Natural killer cell (primary cell): ENCODE measurements around the gene PGPEP1. TPM values are rescaled to one million over a fixed set of nuclear protein-coding genes. Genes with fewer than 3 reads are reported as not detected.

ENCODE experiments used
- ATAC-seq, 3 donors: fragments of 150-1000 bp in 2 of 3; fragments of 200-7000 bp in 1 of 3; cut with Tn5 transposase; 1 replicate in 1 of 3; 2 replicates in 2 of 3; pipeline ENCODE4 v1.10.0; 2021; ENCODE audit warnings: mild to moderate bottlenecking in 2 of 3, moderate library complexity in 2 of 3
- DNase-seq, 2 donors: peaks; one replicate each; pipeline versions ENCODE4 v3.0.0 to v3.0.0-alpha.2; 2013 to 2021; ENCODE audit warnings: mixed read lengths in 1 of 2
- H3K27ac ChIP-seq: one replicate; pipeline ENCODE4 v1.5.1; 2013; ENCODE audit warnings: mild to moderate bottlenecking, low read length
- H3K27me3 ChIP-seq: one replicate; pipeline ENCODE4 v1.6.1; 2013; ENCODE audit warnings: low read length; ENCODE audit not compliant: control insufficient read depth, insufficient read depth
- H3K36me3 ChIP-seq: one replicate; pipeline ENCODE4 v1.6.1; 2013; ENCODE audit warnings: low read length; ENCODE audit not compliant: control insufficient read depth, insufficient read depth
- H3K4me1 ChIP-seq: one replicate; pipeline ENCODE4 v1.6.1; 2013; ENCODE audit warnings: low read length; ENCODE audit not compliant: control insufficient read depth, insufficient read depth
- H3K4me3 ChIP-seq: one replicate; pipeline ENCODE4 v1.5.1; 2013; ENCODE audit warnings: low read length
- H3K9me3 ChIP-seq: one replicate; pipeline ENCODE4 v1.6.1; 2013; ENCODE audit warnings: low read length; ENCODE audit not compliant: control insufficient read depth, insufficient read depth
- H3K27ac Mint-ChIP-seq, 2 donors: one replicate each; pipeline ENCODE4 v1.8.0; 2022; ENCODE audit warnings: mild to moderate bottlenecking in 2 of 2, mixed read lengths in 2 of 2, moderate library complexity in 1 of 2
- H3K27me3 Mint-ChIP-seq, 2 donors: one replicate each; pipeline ENCODE4 v1.8.0; 2022; ENCODE audit warnings: low read depth in 2 of 2, mixed read lengths in 2 of 2
- H3K36me3 Mint-ChIP-seq: one replicate; pipeline ENCODE4 v1.8.0; 2022; ENCODE audit warnings: mixed read lengths
- H3K4me1 Mint-ChIP-seq, 2 donors: one replicate each; pipeline ENCODE4 v1.8.0; 2022; ENCODE audit warnings: mixed read lengths in 2 of 2
- H3K4me3 Mint-ChIP-seq: one replicate; pipeline ENCODE4 v1.8.0; 2022; ENCODE audit warnings: mild to moderate bottlenecking, moderate library complexity, mixed read lengths
- H3K9me3 Mint-ChIP-seq, 2 donors: one replicate each; pipeline ENCODE4 v1.8.0; 2022; ENCODE audit warnings: mixed read lengths in 2 of 2
- CTCF ChIP-seq: fragments of 200-600 bp; IDR thresholded peaks from one replicate; pipeline ENCODE4 v1.8.0; 2022; ENCODE audit warnings: antibody characterized with exemption
- WGBS: methylation state at CpG from one replicate; pipeline ENCODE4 v1.1.7; 2013; ENCODE audit warnings: missing lambda C conversion rate; ENCODE audit not compliant: insufficient coverage; 5-methylcytosine and 5-hydroxymethylcytosine counted together
- intact Hi-C: fragments of 100-400 bp; cut with micrococcal nuclease; formaldehyde crosslinking; loops from one replicate; pipeline ENCODE4 v1.14.2; 2022
- total RNA-seq, 4 donors: library from RNA; stranded (reverse); fragments of 120-200 nt in 1 of 4; gene quantifications; one replicate each; pipeline versions ENCODE4 v1.2.3 to v1.2.4, GENCODE V29; 2013 to 2022

Gene PGPEP1
- total RNA-seq, 3 donors from 2014 or later (not counting 1 experiment from before 2014, with no cell fraction given), result 69.1 to 73.3 (median 71.0) TPM

GRCh38 chr19:18418029-18418482 lies 77.7 kb downstream of the PGPEP1 start:
- peak overlapping the region; percentile 89 for H3K27ac ChIP-seq
- DNase-seq (peak in 1 of 2 donors; percentile 57), ATAC-seq (no peak)
- Mint-ChIP-seq H3K9me3 (no peaks in the 10 kb centered on the region), H3K36me3 (no peaks in the 10 kb centered on the region), H3K4me1 (peaks cover 66 to 82% of the 10 kb centered on the region in 2 donors), H3K27ac (peak overlapping the region; percentile 91 to 97), H3K4me3 (peak overlapping the region; percentile 86), H3K27me3 (no peaks in the 10 kb centered on the region)
- H3K4me1 ChIP-seq, result peaks cover 83% of the 10 kb centered on the region
- H3K4me3 ChIP-seq, result peak overlapping the region; percentile 30
- intact Hi-C loops, result loop anchor here (5.0 kb wide), 3 partner anchors 41 to 226 kb away; partner anchors contain the start of gene MPV17L2
- TF ChIP-seq CTCF, result no peak
- 6% methylated on average over 28 of the region's 30 CpGs for WGBS
- H3K27me3 ChIP-seq, result no peaks in the 10 kb centered on the region
- H3K36me3 ChIP-seq, result no peaks in the 10 kb centered on the region
- H3K9me3 ChIP-seq, result no peaks in the 10 kb centered on the region

GRCh38 chr19:18418483-18419194 lies 78.2 kb downstream of the PGPEP1 start:
- Histone ChIP-seq H3K9me3 (no peaks in the 10 kb centered on the region), H3K36me3 (no peaks in the 10 kb centered on the region), H3K4me1 (peaks cover 89% of the 10 kb centered on the region), H3K4me3 (peak overlapping the region; percentile 30), H3K27ac (peak overlapping the region; percentile 89), H3K27me3 (no peaks in the 10 kb centered on the region)
- Mint-ChIP-seq H3K27me3 (no peaks in the 10 kb centered on the region), H3K9me3 (no peaks in the 10 kb centered on the region), H3K36me3 (no peaks in the 10 kb centered on the region), H3K27ac (peak overlapping the region; percentile 91 to 97), H3K4me3 (peak overlapping the region; percentile 86), H3K4me1 (peaks cover 71 to 87% of the 10 kb centered on the region in 2 donors)
- intact Hi-C loops, result loop anchor here (5.0 kb wide), 3 partner anchors 41 to 226 kb away; partner anchors contain the start of gene MPV17L2
- WGBS, result 11% methylated on average over 39 of the region's 39 CpGs
- ATAC-seq, result peak; percentile 27 to 45 (median 32)
- peak; percentile 64 to 76 for DNase-seq
- no peak for TF ChIP-seq CTCF

- intact Hi-C loops, result loop anchor here (5.0 kb wide), 3 partner anchors 42 to 227 kb away; partner anchors contain the start of gene MPV17L2
- no peaks in the 10 kb centered on the region for H3K27me3 Mint-ChIP-seq
- peaks cover 73 to 89% of the 10 kb centered on the region in 2 donors for H3K4me1 Mint-ChIP-seq
- Histone ChIP-seq H3K36me3 (no peaks in the 10 kb centered on the region), H3K9me3 (no peaks in the 10 kb centered on the region), H3K4me3 (peak within 1 kb of the TSS; percentile 73), H3K4me1 (peaks cover 90% of the 10 kb centered on the region), H3K27ac (peak within 1 kb of the TSS; percentile 89), H3K27me3 (no peaks in the 10 kb centered on the region)
- no peaks in the 10 kb centered on the region for H3K9me3 Mint-ChIP-seq
- under 1% methylated on average over 80 of the region's 80 CpGs for WGBS
- no peaks in the 10 kb centered on the region for H3K36me3 Mint-ChIP-seq
- ATAC-seq (peak; percentile 27 to 56 (median 54)), DNase-seq (peak; percentile 79 to 83)
- TF ChIP-seq CTCF, result peak; percentile 11
- H3K4me3 Mint-ChIP-seq, result peak within 1 kb of the TSS; percentile 91
- H3K27ac Mint-ChIP-seq, result peak within 1 kb of the TSS; percentile 91 to 97
Observed at GRCh38 chr19:18419195-18419698, 78.8 kb downstream of the PGPEP1 start, which contains the start of gene SSBP4. SSBP4 (plus strand) TSS chr19:18419398; CDS start chr19:18419649, 251 bp downstream.

Other genes starting within 250 kb of the PGPEP1 start
- 100 to 1,000 TPM in 2 of 3 donors, 10 to 100 TPM in 1; 84.5 to 101 (median 101) TPM for gene MAST3, start 242.8 kb upstream of the PGPEP1 start, total RNA-seq
- gene PIK3R2, start 187.4 kb upstream of the PGPEP1 start, total RNA-seq, result 10 to 100 TPM; 12.3 to 26.4 (median 16.0) TPM
- gene IFI30, start 166.8 kb upstream of the PGPEP1 start, total RNA-seq, result 100 to 1,000 TPM in 1 of 3 donors, 10 to 100 TPM in 2; 38.2 to 109 (median 89.5) TPM
- gene MPV17L2, start 147.4 kb upstream of the PGPEP1 start, total RNA-seq, result 1 to 10 TPM; 4.1 to 5.6 (median 4.5) TPM
- gene RAB3A, start 136.6 kb upstream of the PGPEP1 start, total RNA-seq, result 1 to 10 TPM; 5.2 to 7.8 (median 7.6) TPM
- not detected for gene PDE4C, start 114.2 kb upstream of the PGPEP1 start, total RNA-seq
- gene IQCN, start 66.1 kb upstream of the PGPEP1 start, total RNA-seq, result 10 to 100 TPM; 13.7 to 19.4 (median 15.6) TPM
- gene JUND, start 59.0 kb upstream of the PGPEP1 start, total RNA-seq, result 1,000 to 10,000 TPM; 1,182 to 2,122 (median 1,520) TPM
- 10 to 100 TPM; 42.4 to 60.8 (median 44.8) TPM for gene LSM4, start 17.5 kb upstream of the PGPEP1 start, total RNA-seq
- 1 to 10 TPM in 1 of 3 donors, under 1 TPM in 1, not detected in 1; 0.85 to 1.5 TPM for gene GDF15, start 45.6 kb downstream of the PGPEP1 start, total RNA-seq
- gene LRRC25, start 57.0 kb downstream of the PGPEP1 start, total RNA-seq, result 10 to 100 TPM in 2 of 3 donors, 1 to 10 TPM in 1; 3.9 to 28.2 (median 12.0) TPM
- 100 to 1,000 TPM; 137 to 169 (median 158) TPM for gene SSBP4, start 78.8 kb downstream of the PGPEP1 start, total RNA-seq
- 10 to 100 TPM; 39.7 to 53.6 (median 40.1) TPM for gene ISYNA1, start 97.5 kb downstream of the PGPEP1 start, total RNA-seq
- 10 to 100 TPM; 61.1 to 64.3 (median 63.8) TPM for gene ELL, start 181.5 kb downstream of the PGPEP1 start, total RNA-seq
- gene FKBP8, start 203.0 kb downstream of the PGPEP1 start, total RNA-seq, result 100 to 1,000 TPM; 149 to 179 (median 162) TPM
- 10 to 100 TPM; 83.2 to 88.8 (median 86.9) TPM for gene KXD1, start 217.3 kb downstream of the PGPEP1 start, total RNA-seq
- gene UBA52, start 231.3 kb downstream of the PGPEP1 start, total RNA-seq, result 1,000 to 10,000 TPM; 1,016 to 1,271 (median 1,271) TPM
- 10 to 100 TPM; 80.6 to 86.9 (median 85.3) TPM for gene REX1BD, start 248.2 kb downstream of the PGPEP1 start, total RNA-seq